Globus pallidus (tissue), 1 donor: ENCODE results near the gene ERC1.

Experiments
- DNase-seq: peaks from one replicate; pipeline ENCODE4 v3.0.0-alpha.2; 2015; ENCODE audit warnings: low spot score

The ERC1 gene

DNA sequence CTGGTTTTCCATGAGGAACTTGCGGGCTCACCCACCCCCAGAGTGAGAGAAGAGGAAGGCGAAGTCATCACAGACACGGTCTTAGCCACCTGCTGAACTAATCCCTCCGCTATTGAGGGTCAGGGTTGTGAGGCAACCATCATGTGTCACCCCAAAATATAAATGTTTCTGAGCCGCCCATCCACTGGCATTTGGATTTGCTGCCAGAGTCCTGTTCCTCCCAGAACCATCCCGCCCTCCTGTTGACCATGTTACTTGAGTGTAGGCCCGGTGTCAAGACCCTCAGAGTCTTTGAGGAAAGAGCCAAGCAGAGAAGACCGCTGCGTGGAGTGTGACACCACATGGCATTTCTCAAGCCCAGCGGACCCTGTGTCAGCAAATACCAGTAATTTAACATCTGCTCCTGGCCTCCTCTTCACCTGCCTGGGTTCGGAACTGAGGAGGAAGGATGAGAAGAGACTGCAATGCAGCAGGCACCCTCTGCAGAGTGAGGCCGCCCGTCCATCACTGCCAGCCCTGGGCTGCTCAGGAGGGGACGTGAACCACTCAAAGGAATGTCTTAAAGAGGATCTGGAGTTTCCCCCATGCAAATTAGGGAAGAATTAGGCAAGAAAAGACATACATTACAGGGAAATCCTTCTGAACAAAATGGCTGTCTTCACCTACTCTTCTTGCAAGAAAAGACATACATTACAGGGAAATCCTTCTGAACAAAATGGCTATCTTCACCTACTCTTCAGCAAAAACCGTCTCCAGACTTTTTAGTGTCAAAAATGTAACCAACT, 502.9 kb downstream of the ERC1 start:
- no peak for DNase-seq

DNA sequence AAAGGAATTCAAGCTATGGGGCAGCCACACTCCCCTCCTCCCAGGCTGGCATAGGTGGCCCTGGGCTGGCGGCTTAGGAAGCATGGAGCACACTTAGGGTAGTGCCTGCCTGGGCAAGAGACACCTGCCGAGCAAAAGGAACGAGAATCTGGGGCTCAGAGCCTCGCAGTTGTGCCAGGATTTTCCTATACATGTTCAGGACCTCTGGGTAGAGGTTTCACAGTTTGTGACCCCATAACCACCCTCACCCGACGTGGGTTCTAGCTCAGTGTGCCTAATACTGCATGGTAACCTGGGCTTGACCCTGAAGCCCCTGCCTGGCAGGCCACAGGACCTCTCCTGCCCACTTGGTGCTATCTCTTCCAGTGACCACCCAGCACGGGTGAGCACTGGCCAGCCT, 503.8 kb downstream of the ERC1 start:
- DNase-seq = no peak

- no peak for DNase-seq
Observed at GRCh38 chr12:1496162-1496900, 505.3 kb downstream of the ERC1 start.

DNA sequence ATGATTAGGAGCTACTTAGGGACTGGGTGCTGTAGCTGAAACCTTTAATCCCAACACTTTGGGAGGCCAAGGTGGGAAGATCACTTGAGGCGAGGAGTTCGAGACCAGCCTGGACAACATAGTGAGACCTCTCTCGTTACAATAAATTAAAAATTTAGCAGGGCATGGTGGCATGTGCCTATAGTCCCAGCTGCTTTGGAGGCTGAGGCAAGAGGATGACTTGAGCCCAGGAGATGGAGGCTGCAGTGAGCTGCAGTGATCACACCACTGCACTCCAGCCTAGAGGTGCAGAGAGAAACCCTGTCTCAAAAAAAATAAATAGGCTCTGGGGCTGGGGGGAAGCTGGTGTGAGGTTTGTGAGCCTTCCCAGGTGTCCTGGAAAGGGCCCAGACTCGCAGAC, 506.1 kb downstream of the ERC1 start:
- no peak for DNase-seq

- no peak for DNase-seq
Observed at GRCh38 chr12:1498199-1498740, 507.2 kb downstream of the ERC1 start.

GRCh38 chr12:1499351-1499750, 508.3 kb downstream of the ERC1 start:
- no peak for DNase-seq

- peak; percentile 58 for DNase-seq
Observed at GRCh38 chr12:1500095-1500801, 509.2 kb downstream of the ERC1 start.

- DNase-seq = no peak
Observed at GRCh38 chr12:1501001-1501400, 510.0 kb downstream of the ERC1 start.

- no peak for DNase-seq
Observed at GRCh38 chr12:1501695-1502378, 510.8 kb downstream of the ERC1 start.

- DNase-seq = no peak
Observed at GRCh38 chr12:1502379-1502720, 511.3 kb downstream of the ERC1 start.

GRCh38 chr12:1502831-1503230, 511.8 kb downstream of the ERC1 start:
- no peak for DNase-seq

DNA sequence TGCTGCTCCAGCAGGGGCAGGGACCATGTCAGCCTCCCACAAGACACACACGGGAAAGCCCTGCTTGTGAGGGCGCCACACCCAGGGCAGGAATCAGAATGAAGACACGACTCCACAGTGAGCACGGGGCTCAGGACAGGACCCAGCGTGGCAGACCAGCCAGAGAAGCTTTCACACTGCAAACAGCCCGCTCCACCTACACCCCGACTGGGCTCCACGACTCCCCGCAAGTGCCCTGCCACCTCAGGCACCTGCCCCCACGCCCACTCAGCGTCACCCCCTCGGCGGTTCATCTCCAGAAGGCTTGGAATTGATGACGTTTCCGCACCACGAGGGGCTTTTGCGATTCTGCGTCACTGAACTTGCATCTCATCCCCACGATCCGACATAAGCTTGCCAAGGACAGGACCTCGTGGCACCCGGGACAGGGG, 512.3 kb downstream of the ERC1 start:
- DNase-seq = no peak

DNA sequence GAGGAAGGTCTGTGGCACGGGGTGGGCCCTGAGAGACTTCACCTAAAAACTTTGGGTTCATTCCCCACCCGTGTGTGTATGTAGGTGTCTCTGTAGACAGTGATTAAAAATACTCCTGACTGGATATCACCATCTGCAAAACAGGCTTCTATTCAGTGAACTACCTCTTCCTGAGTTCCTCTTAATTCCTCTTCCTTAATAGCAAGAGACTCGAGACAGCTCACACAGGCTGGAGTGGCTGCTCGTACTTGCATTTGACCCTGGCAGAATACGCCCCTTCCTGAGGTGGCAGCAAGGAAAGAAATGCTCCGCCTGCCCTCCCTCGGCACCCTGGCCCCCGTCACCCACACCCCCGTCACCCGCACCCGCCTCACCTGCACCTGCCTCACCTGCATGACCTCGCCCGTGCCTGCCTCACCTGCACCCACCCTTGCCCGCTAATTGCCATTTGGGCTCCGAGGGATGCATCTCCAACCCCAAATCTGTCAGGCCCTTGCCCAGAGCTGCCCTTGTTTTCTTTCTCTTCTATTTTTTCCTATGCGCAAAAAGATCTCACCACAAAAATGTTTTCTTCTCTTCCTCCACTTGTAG, 513.4 kb downstream of the ERC1 start:
- no peak for DNase-seq

DNA sequence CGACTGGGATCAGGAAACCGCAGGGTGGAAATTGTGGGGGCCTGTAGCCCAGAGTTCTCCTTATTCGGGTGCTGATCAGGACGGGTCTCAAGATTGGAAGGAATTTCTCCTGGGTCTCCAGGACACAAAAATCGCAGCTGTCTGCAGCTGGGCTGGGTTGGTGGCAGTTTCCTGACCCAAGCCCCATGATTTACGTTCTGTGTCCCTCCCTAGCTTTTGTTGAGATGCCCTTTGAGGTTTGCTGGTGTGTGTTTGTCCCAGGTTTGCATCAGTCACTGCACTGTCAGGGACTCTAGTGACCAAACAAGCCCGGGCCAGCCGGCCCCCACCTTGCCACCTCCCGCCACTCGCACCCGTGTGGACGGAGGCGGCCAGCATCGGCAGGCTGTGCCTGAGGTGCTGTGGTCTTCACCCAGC, 513.9 kb downstream of the ERC1 start:
- no peak for DNase-seq

DNA sequence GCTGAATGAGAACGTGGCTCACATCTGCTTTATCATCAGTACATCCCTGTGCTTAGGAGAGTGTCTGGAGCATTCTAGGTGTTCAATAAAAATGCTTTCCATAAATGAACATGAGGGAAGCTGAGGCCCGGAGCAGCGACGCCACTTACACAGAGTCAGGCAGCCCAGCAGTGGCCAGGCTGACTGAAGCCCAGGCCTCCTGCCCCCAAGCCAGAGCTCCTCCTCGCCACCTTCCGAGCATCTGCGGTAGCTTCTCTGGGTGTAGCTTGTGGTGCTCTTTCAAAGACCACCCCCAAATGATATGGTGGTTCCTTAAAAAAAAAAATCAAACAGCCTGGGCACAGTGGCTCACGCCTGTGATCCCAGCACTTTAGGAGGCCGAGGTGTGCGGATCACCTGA, 514.6 kb downstream of the ERC1 start:
- DNase-seq = no peak

DNA sequence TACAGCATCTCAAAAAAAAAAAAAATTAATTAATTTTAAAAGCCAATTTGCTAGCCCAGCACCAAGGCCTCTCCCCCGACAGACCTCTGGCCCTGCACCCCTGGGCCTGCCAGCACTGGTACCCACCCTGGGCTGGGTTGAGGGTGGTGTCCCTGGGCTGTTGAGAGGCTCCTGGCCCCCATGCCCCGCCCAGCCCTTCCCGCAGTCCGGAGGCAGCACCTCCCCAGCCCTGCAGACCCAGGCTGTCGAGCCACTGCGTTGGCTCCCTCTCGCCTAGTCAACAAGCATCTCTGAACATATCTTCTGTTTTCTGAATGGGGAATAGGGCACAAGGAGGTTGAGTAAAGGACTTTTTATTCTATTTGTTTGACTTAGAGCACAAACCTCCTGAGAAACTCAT, 516.3 kb downstream of the ERC1 start:
- DNase-seq = no peak

GRCh38 chr12:1509413-1510052, 518.5 kb downstream of the ERC1 start:
- no peak for DNase-seq

DNA sequence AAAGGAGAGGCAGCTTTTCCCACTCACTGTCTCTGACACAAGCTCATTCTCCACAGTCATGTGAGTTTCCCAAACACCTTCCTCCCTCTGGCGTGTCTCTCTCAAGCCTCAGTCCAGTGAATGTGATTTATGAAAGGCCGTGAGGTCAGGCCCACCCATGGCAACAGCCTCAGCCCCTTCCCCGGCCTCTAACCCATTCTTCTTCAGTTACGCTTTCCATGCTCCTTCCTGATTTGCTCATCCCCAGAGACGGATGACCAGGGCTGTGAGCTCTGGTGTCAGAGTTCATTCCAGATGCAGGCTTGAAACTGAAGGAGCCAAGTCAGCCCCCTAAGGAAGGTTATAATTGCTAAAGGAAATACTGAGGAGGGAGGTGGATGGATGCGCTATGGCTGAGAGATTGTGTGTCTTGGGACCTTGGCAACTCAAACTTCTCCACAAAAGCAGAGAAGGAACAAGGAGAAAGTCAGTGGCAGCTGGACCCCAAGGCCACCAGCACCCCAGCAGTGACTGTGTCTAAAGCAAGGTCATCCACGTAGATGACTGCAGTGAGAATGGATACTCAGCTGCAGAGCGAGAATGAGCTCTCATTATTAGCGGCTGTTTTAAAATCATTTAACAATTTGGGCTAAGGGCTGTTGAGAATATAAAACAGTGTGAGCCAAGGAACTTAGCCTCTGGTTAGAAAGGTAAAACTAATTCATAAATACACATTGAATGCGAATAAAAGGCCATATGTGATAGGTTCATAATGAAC, 519.2 kb downstream of the ERC1 start:
- no peak for DNase-seq

GRCh38 chr12:1515010-1515409, 524.0 kb downstream of the ERC1 start:
- no peak for DNase-seq

GRCh38 chr12:1515428-1515827, 524.4 kb downstream of the ERC1 start:
- no peak for DNase-seq
